GM19324 (cell line): ENCODE results near the gene BCL3.
"Not testable (repeated sequence)": the region's sequence is repeated elsewhere in the genome, so short reads cannot be mapped to it uniquely, and the experiment has no call there.

ENCODE experiments used
- ATAC-seq: cut with Tn5 transposase; IDR thresholded peaks from one replicate; pipeline ENCODE4 v1.9.1; 2021; ENCODE audit warnings: mild to moderate bottlenecking, moderate library complexity; ENCODE audit not compliant: unreplicated experiment, low FRiP score

Gene BCL3

GRCh38 chr19:44757057-44757734 lies 8.7 kb downstream of the BCL3 start:
- no peak for ATAC-seq

GRCh38 chr19:44757735-44758505 lies 9.4 kb downstream of the BCL3 start:
- ATAC-seq: no peak

- ATAC-seq: no peak
These were observed 10.1 kb downstream of the BCL3 start for GRCh38 chr19:44758596-44758995.

- ATAC-seq: no peak
These were observed 10.7 kb downstream of the BCL3 start for GRCh38 chr19:44759083-44759804.

GRCh38 chr19:44762038-44762437 lies 13.5 kb downstream of the BCL3 start:
- no peak for ATAC-seq

- ATAC-seq: no peak
These were observed 16.8 kb downstream of the BCL3 start for GRCh38 chr19:44765033-44765948.

- ATAC-seq: no peak
These were observed 17.4 kb downstream of the BCL3 start for GRCh38 chr19:44765949-44766335.

- ATAC-seq: no peak
These were observed 19.0 kb downstream of the BCL3 start for GRCh38 chr19:44767295-44768180.

GRCh38 chr19:44770550-44771257 lies 22.2 kb downstream of the BCL3 start:
- peak; percentile 96 for ATAC-seq

- ATAC-seq: not testable (repeated sequence)
These were observed 23.6 kb downstream of the BCL3 start for GRCh38 chr19:44772144-44772543.

- no peak for ATAC-seq
These were observed 24.5 kb downstream of the BCL3 start for GRCh38 chr19:44772959-44773358.

- no peak for ATAC-seq
These were observed 27.2 kb downstream of the BCL3 start for GRCh38 chr19:44775676-44776240.

GRCh38 chr19:44776402-44777096 lies 28.0 kb downstream of the BCL3 start:
- ATAC-seq: no peak

GRCh38 chr19:44777715-44778347 lies 29.3 kb downstream of the BCL3 start, which contains the start of gene CBLC:
Gene CBLC, plus strand, starts transcription at chr19:44777890. Its CDS starts 42 bp downstream, at chr19:44777932.
- no peak for ATAC-seq

- no peak for ATAC-seq
These were observed 30.6 kb downstream of the BCL3 start for GRCh38 chr19:44779150-44779549.

- ATAC-seq: not testable (repeated sequence)
These were observed 33.2 kb downstream of the BCL3 start for GRCh38 chr19:44781694-44782093.

- ATAC-seq: no peak
These were observed 34.2 kb downstream of the BCL3 start for GRCh38 chr19:44782729-44783128.
